AG04449 (cell line): Measurements from ENCODE around the gene AGK.

Experiments
- CTCF ChIA-PET: fragments of 350-600 bp; formaldehyde crosslinking; extraction: SDS; loops from one replicate; lab custom pipeline; 2021; ENCODE audit warnings: antibody characterized with exemption; lab: Yijun Ruan, JAX
- POLR2A ChIA-PET: fragments of 400-600, 350-600 bp; formaldehyde crosslinking; extraction: SDS; loops from one replicate; lab custom pipeline; 2020; ENCODE audit warnings: antibody characterized with exemption, inconsistent platforms; lab: Yijun Ruan, JAX
- DNase-seq: peaks from one replicate; pipeline ENCODE4 v3.0.0-alpha.2; 2010; ENCODE audit warnings: low read depth, low spot score
- H3K4me3 ChIP-seq: 2 replicates; pipeline ENCODE4 v1.5.1; 2011; ENCODE audit warnings: low read depth, mild to moderate bottlenecking, control low read depth, low read length
- TF ChIP-seq, protein P1 (sequence below): IDR thresholded peaks from one replicate; pipeline ENCODE4 v1.5.1; 2011; ENCODE audit warnings: mild to moderate bottlenecking, moderate library complexity, low read length, control low read depth, inconsistent platforms; ENCODE audit not compliant: insufficient read depth; ENCODE audit errors: missing control alignments

AGK gene

DNA sequence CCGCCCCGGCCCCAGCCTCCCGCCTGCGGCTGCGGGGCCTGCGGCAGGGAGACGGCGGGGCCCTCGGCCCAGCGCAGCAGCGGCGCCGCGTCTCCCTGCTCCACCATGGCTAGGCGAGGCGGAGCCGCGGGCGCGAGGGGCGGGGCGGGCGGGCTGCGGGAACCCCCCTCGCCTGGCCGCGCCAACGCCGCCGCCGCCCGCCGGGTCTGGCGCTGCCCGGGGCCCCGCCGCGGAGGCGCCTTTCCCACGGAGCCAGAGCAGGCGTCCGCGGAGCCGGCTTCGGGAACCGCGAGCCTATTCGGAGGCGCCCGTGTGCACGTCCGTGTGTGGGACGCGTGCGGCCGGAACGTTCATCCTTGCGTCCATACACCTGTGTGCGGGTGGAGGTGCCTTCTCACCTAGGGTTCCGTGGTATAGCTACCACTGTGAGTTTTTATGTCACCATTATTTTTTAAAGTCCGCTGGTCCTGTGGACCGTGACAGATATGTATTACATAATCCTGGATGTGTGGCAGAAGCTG, 150.9 kb downstream of the AGK start, which contains the start of gene DENND11:
Gene DENND11, minus strand, starts transcription at position 120 of the 521 bp plus-strand sequence. Its CDS starts 13 bp downstream, at position 107.
- ChIA-PET POLR2A (no interaction called here), CTCF (interaction anchor here (0.9 to 5.5 kb wide), 3 partner anchors 36 to 88 kb away, joined by 3 to 35 read pairs (median 3); partner anchors contain the start of genes SSBP1 and TAS2R5)
- DNase-seq = no peak

GRCh38 chr7:141702892-141703291, 151.7 kb downstream of the AGK start:
- no peak for DNase-seq
- POLR2A ChIA-PET = no interaction called here
- TF ChIP-seq, protein P1, sequence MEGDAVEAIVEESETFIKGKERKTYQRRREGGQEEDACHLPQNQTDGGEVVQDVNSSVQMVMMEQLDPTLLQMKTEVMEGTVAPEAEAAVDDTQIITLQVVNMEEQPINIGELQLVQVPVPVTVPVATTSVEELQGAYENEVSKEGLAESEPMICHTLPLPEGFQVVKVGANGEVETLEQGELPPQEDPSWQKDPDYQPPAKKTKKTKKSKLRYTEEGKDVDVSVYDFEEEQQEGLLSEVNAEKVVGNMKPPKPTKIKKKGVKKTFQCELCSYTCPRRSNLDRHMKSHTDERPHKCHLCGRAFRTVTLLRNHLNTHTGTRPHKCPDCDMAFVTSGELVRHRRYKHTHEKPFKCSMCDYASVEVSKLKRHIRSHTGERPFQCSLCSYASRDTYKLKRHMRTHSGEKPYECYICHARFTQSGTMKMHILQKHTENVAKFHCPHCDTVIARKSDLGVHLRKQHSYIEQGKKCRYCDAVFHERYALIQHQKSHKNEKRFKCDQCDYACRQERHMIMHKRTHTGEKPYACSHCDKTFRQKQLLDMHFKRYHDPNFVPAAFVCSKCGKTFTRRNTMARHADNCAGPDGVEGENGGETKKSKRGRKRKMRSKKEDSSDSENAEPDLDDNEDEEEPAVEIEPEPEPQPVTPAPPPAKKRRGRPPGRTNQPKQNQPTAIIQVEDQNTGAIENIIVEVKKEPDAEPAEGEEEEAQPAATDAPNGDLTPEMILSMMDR = no peak
- CTCF ChIA-PET = interaction anchor here (0.9 to 5.5 kb wide), 3 partner anchors 35 to 87 kb away, joined by 3 to 35 read pairs (median 3); partner anchors contain the start of genes SSBP1 and TAS2R5
- no peak overlapping the region for H3K4me3 ChIP-seq

More for the DNA sequence above, 150.9 kb downstream of the AGK start, which contains the start of gene DENND11:
- peak within 1 kb of the TSS; percentile 68 for H3K4me3 ChIP-seq
- TF ChIP-seq, protein P1 = no peak

DNA sequence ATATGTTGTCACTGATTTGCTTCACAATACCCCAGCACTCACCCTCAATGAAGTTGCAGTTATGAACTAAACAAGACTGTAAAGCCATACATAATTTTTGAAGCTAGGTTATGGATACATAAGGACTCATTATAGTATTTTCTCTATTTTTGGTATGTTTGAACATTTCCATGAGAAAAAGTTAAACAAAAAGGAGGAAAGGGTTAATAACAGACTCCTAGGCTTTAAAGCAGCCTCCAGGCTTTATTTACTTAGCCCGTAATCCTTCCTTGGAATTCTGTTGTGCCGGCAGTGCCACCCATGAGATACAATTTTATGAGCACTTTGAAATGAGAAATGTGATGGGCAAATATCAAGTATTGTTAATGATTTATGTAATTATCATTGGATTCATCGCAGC, 152.9 kb downstream of the AGK start:
- H3K4me3 ChIP-seq = no peak overlapping the region
- ChIA-PET CTCF (interaction anchor here (5.5 kb wide), 1 partner anchor 34 kb away, joined by 35 read pairs; the partner anchor contains the start of gene SSBP1), POLR2A (no interaction called here)
- no peak for DNase-seq
- TF ChIP-seq, protein P1 = no peak

- ChIA-PET POLR2A (no interaction called here), CTCF (interaction anchor here (0.8 to 5.5 kb wide), 2 partner anchors 11 to 33 kb away, joined by 3 to 35 read pairs; partner anchors contain the start of gene SSBP1)
- DNase-seq = no peak
These were observed 153.5 kb downstream of the AGK start for GRCh38 chr7:141704741-141705140.

More at GRCh38 chr7:141704741-141705140, 153.5 kb downstream of the AGK start:
- H3K4me3 ChIP-seq = no peak overlapping the region
- TF ChIP-seq, protein P1 = no peak
